ENCODE data around the gene ZNF823. TPM values are rescaled to one million over a fixed set of nuclear protein-coding genes. Genes with fewer than 3 reads are reported as not detected.

Gene ZNF823
- total RNA-seq, 1 donor from 2014 or later: 5.6 TPM

- peaks cover 12% of the 10 kb centered on the region for H3K4me1 ChIP-seq
- ATAC-seq (peak; percentile 99 to 100), DNase-seq (peak; percentile 97)
- H3K36me3 ChIP-seq: no peaks in the 10 kb centered on the region
- no peak for TF ChIP-seq CTCF (IDR thresholded peaks at IDR 0.05)
- H3K4me3 ChIP-seq: peak within 1 kb of the TSS; percentile 92
- H3K27ac ChIP-seq: peak within 1 kb of the TSS; percentile 93
- intact Hi-C loops (cut with DNase I): no loop called here
- H3K27me3 ChIP-seq (ENCODE audit: low read depth): no peaks in the 10 kb centered on the region
- H3K9me3 ChIP-seq: peaks cover 8% of the 10 kb centered on the region
Measured at GRCh38 chr19:11766597-11767591, 28.1 kb upstream of the ZNF823 start, which contains the start of gene ZNF441. TSS of gene ZNF441 (plus strand) at chr19:11767000. CDS start at chr19:11767194, 194 bp downstream.

GRCh38 chr19:11763611-11764010 lies 24.9 kb upstream of the ZNF823 start:
- TF ChIP-seq CTCF (IDR thresholded peaks at IDR 0.05): no peak

GRCh38 chr19:11763117-11763516 lies 24.4 kb upstream of the ZNF823 start:
- Histone ChIP-seq H3K4me1 (peaks cover 7% of the 10 kb centered on the region), H3K9me3 (peaks cover 8% of the 10 kb centered on the region), H3K36me3 (no peaks in the 10 kb centered on the region), H3K27ac (no peak overlapping the region), H3K4me3 (no peak overlapping the region), H3K27me3 (ENCODE audit: low read depth) (no peaks in the 10 kb centered on the region)
- DNase-seq: no peak
- intact Hi-C loops (cut with DNase I): no loop called here
- no peak for TF ChIP-seq CTCF (IDR thresholded peaks at IDR 0.05)
- no peak for ATAC-seq

More at GRCh38 chr19:11763611-11764010, 24.9 kb upstream of the ZNF823 start:
- H3K4me3 ChIP-seq: no peak overlapping the region
- H3K27ac ChIP-seq: no peak overlapping the region
- no peaks in the 10 kb centered on the region for H3K27me3 ChIP-seq (ENCODE audit: low read depth)
- ATAC-seq: no peak
- intact Hi-C loops (cut with DNase I): no loop called here
- H3K36me3 ChIP-seq: no peaks in the 10 kb centered on the region
- peaks cover 8% of the 10 kb centered on the region for H3K9me3 ChIP-seq
- peaks cover 12% of the 10 kb centered on the region for H3K4me1 ChIP-seq
- DNase-seq: no peak

GRCh38 chr19:11759805-11760204 lies 21.1 kb upstream of the ZNF823 start:
- Histone ChIP-seq H3K36me3 (no peaks in the 10 kb centered on the region), H3K27ac (no peak overlapping the region), H3K27me3 (ENCODE audit: low read depth) (no peaks in the 10 kb centered on the region), H3K9me3 (peaks cover 15% of the 10 kb centered on the region), H3K4me1 (no peaks in the 10 kb centered on the region), H3K4me3 (no peak overlapping the region)
- ATAC-seq (no peak), DNase-seq (no peak)
- intact Hi-C loops (cut with DNase I): no loop called here
- TF ChIP-seq CTCF (IDR thresholded peaks at IDR 0.05): no peak

GRCh38 chr19:11756965-11757364 lies 18.2 kb upstream of the ZNF823 start:
- ATAC-seq (no peak), DNase-seq (no peak)
- TF ChIP-seq CTCF (IDR thresholded peaks at IDR 0.05): no peak
- Histone ChIP-seq H3K4me1 (no peaks in the 10 kb centered on the region), H3K9me3 (peaks cover 7% of the 10 kb centered on the region), H3K4me3 (no peak overlapping the region), H3K27me3 (ENCODE audit: low read depth) (no peaks in the 10 kb centered on the region), H3K36me3 (no peaks in the 10 kb centered on the region), H3K27ac (no peak overlapping the region)
- intact Hi-C loops (cut with DNase I): no loop called here

Measured in lower lobe of right lung (tissue), 2 donors.